HepG2 (cell line): Measurements from ENCODE around the gene MIB2. TPM values are rescaled to one million over a fixed set of nuclear protein-coding genes. Genes with fewer than 3 reads are reported as not detected.

ENCODE experiments used
- CBX2 ChIP-seq, 2 experiments: fragments of 200-600 bp in 1 of 2; sonication (generic); formaldehyde crosslinking in 1 of 2; IDR thresholded peaks; 2 replicates each; pipeline versions ENCODE4 v1.7.0 to v1.8.1; 2018 to 2022; ENCODE audit warnings: low read depth in 2 of 2, low read length in 1 of 2, mild to moderate bottlenecking in 1 of 2, missing genetic modification reagents in 1 of 2
- CHCHD3 ChIP-seq: sonication (generic); formaldehyde crosslinking; IDR thresholded peaks from 2 replicates; pipeline ENCODE4 v1.8.0; 2022; ENCODE audit warnings: mild to moderate bottlenecking, missing genetic modification reagents, moderate library complexity
- ELF3 ChIP-seq: IDR thresholded peaks from 2 replicates; pipeline ENCODE4 v1.6.1; 2016; ENCODE audit warnings: missing genetic modification reagents, missing compliant biosample characterization
- GATAD2A ChIP-seq: IDR thresholded peaks from 2 replicates; pipeline ENCODE4 v1.6.1; 2016
- HES4 ChIP-seq: sonication (generic); formaldehyde crosslinking; IDR thresholded peaks from 2 replicates; pipeline ENCODE4 v1.9.0; 2021; ENCODE audit warnings: mild to moderate bottlenecking, missing genetic modification reagents, borderline replicate concordance
- HOXD1 ChIP-seq: sonication (generic); formaldehyde crosslinking; IDR thresholded peaks from 2 replicates; pipeline ENCODE4 v1.5.0; 2020; ENCODE audit warnings: missing genetic modification reagents
- IRF2 ChIP-seq: IDR thresholded peaks from 2 replicates; pipeline ENCODE4 v1.6.1; 2018; ENCODE audit warnings: missing genetic modification reagents, missing compliant biosample characterization
- MEIS2 ChIP-seq: sonication (generic); formaldehyde crosslinking; IDR thresholded peaks from 2 replicates; pipeline ENCODE4 v1.9.0; 2021; ENCODE audit warnings: mild to moderate bottlenecking, missing genetic modification reagents
- MIXL1 ChIP-seq: IDR thresholded peaks from 2 replicates; pipeline ENCODE4 v1.6.1; 2016
- MXI1 ChIP-seq: IDR thresholded peaks from 3 replicates; pipeline ENCODE4 v1.6.1; 2012; ENCODE audit warnings: low read depth, low read length, inconsistent platforms, borderline replicate concordance
- RAD51 ChIP-seq: fragments of 450-650 bp; IDR thresholded peaks from 2 replicates; pipeline ENCODE4 v1.6.1; 2016; ENCODE audit warnings: borderline replicate concordance
- SAFB2 ChIP-seq: sonication (generic); formaldehyde crosslinking; IDR thresholded peaks from 2 replicates; pipeline ENCODE4 v1.5.1; 2020; ENCODE audit warnings: missing genetic modification reagents, low read depth, mild to moderate bottlenecking, borderline replicate concordance
- TRIM24 ChIP-seq: sonication (generic); formaldehyde crosslinking; IDR thresholded peaks from 2 replicates; pipeline ENCODE4 v1.8.0; 2022; ENCODE audit warnings: mild to moderate bottlenecking, missing genetic modification reagents
- ZBTB1 ChIP-seq: sonication (generic); formaldehyde crosslinking; IDR thresholded peaks from 2 replicates; pipeline ENCODE4 v1.4.0; 2020; ENCODE audit warnings: missing genetic modification reagents, borderline replicate concordance
- ZNF121 ChIP-seq: sonication (generic); formaldehyde crosslinking; IDR thresholded peaks from 2 replicates; pipeline ENCODE4 v1.5.0; 2020; ENCODE audit warnings: mild to moderate bottlenecking, missing genetic modification reagents
- ZNF124 ChIP-seq: sonication (generic); formaldehyde crosslinking; IDR thresholded peaks from 2 replicates; pipeline ENCODE4 v1.4.0; 2020; ENCODE audit warnings: missing genetic modification reagents
- ZNF207 ChIP-seq: fragments of 450-650 bp; IDR thresholded peaks from 2 replicates; pipeline ENCODE4 v1.6.1; 2016; ENCODE audit warnings: antibody characterized with exemption, borderline replicate concordance
- ZNF33A ChIP-seq: sonication (generic); formaldehyde crosslinking; IDR thresholded peaks from 2 replicates; pipeline ENCODE4 v1.5.1; 2020; ENCODE audit warnings: missing genetic modification reagents, mild to moderate bottlenecking, moderate library complexity, borderline replicate concordance
- ZNF33B ChIP-seq: sonication (generic); formaldehyde crosslinking; IDR thresholded peaks from 2 replicates; pipeline ENCODE4 v1.5.1; 2020; ENCODE audit warnings: mild to moderate bottlenecking, missing genetic modification reagents
- ZNF558 ChIP-seq: sonication (generic); formaldehyde crosslinking; IDR thresholded peaks from 2 replicates; pipeline ENCODE4 v1.9.0; 2022; ENCODE audit warnings: mild to moderate bottlenecking, missing genetic modification reagents, borderline replicate concordance
- ZNF652 ChIP-seq: IDR thresholded peaks from 2 replicates; pipeline ENCODE4 v1.6.1; 2016; ENCODE audit warnings: low read depth, borderline replicate concordance
- ZNF782 ChIP-seq: sonication (generic); formaldehyde crosslinking; IDR thresholded peaks from 2 replicates; pipeline ENCODE4 v1.4.0; 2020; ENCODE audit warnings: missing genetic modification reagents, mild to moderate bottlenecking, borderline replicate concordance
- ZNF83 ChIP-seq: sonication (generic); formaldehyde crosslinking; IDR thresholded peaks from 2 replicates; pipeline ENCODE4 v1.4.0; 2020; ENCODE audit warnings: missing genetic modification reagents, mild to moderate bottlenecking, borderline replicate concordance
- ZSCAN22 ChIP-seq: sonication (generic); formaldehyde crosslinking; IDR thresholded peaks from 2 replicates; pipeline ENCODE4 v1.4.0; 2020; ENCODE audit warnings: mild to moderate bottlenecking, missing genetic modification reagents
- polyA plus RNA-seq, 8 experiments: library from polyadenylated mRNA; depleted of rRNA in 3 of 8; stranded (reverse) in 7 of 8; unstranded in 1 of 8; fragments of >200 nt; fragmentation: Illumina TruSeq in 4 of 8; extraction: Trizol in 4 of 8; gene quantifications; 2 replicates each; pipeline versions ENCODE4 v1.2.1 to v1.2.3, GENCODE V29; 2011 to 2016; ENCODE audit warnings: low read depth in 4 of 8, missing spikeins in 1 of 8, mixed read lengths in 1 of 8; ENCODE audit not compliant: insufficient read depth in 1 of 8
- total RNA-seq, 5 experiments: library from RNA; depleted of rRNA; stranded (reverse); fragments of >200 nt; fragmentation: Illumina TruSeq; extraction: Trizol; gene quantifications; 2 replicates each; pipeline ENCODE4 v1.2.3, GENCODE V29; 2016; ENCODE audit warnings: low read depth in 1 of 5
- TF ChIP-seq, protein P1 (sequence below): sonication (generic); formaldehyde crosslinking; IDR thresholded peaks from 2 replicates; pipeline ENCODE4 v1.8.1; 2023; ENCODE audit warnings: mild to moderate bottlenecking, missing genetic modification reagents
- TF ChIP-seq, protein P2 (sequence below): sonication (generic); formaldehyde crosslinking; IDR thresholded peaks from 2 replicates; pipeline ENCODE4 v1.4.0; 2020; ENCODE audit warnings: missing genetic modification reagents, borderline replicate concordance
- TF ChIP-seq, protein P3 (sequence below): sonication (generic); formaldehyde crosslinking; IDR thresholded peaks from 2 replicates; pipeline ENCODE4 v1.9.0; 2021; ENCODE audit warnings: missing genetic modification reagents, mild to moderate bottlenecking, borderline replicate concordance
- TF ChIP-seq, protein P4 (sequence below): sonication (generic); formaldehyde crosslinking; IDR thresholded peaks from 2 replicates; pipeline ENCODE4 v1.5.0; 2020; ENCODE audit warnings: missing genetic modification reagents

MIB2 gene
- total and polyA plus RNA-seq, 2 of the 13 experiments (the other 11 are each of a cell fraction or from before 2014, with no cell fraction given), result 19.9 to 30.4 TPM

DNA sequence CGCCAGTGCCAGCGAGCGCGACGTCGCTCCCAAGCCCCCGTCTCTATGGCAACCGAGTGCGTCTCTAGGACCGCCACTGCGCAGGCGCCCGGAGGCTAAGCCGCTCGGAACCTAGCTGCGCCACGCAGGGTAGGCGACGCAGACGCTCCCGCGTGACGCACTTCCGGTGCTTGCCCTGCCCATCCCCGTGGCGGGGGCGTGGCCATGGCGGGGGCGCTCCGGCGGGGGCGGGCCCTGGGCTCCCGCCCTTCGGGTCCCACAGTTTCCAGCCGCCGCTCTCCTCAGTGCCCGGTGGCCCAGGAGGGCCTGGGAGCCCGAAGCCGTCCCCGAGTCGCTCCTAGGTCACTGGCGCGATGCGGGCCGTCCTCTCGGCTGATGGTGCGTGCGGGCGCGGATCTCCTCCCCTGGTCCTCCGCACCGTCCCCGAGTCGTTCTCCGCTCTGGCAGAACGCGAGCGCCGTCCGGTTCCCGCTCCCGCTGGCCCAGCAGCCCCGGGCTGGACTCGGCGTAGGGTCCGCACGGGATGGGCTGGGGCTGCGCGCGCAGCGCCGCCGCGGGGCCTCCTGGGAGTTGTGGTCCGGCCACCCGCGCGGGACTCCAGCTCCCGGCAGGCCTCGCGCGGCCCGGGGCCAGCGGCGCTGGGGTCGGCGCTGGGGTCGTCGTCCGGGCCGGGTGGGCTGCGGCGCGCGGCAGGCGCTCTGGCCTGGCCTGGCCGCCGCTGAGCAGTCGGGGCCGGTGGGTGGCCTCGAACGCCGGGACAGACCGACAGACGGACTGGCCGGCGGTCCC, at the start of gene MIB2 (continued):
- TF ChIP-seq, protein P1, sequence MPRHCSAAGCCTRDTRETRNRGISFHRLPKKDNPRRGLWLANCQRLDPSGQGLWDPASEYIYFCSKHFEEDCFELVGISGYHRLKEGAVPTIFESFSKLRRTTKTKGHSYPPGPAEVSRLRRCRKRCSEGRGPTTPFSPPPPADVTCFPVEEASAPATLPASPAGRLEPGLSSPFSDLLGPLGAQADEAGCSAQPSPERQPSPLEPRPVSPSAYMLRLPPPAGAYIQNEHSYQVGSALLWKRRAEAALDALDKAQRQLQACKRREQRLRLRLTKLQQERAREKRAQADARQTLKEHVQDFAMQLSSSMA (CRISPR knock-in tag), result no peak
- TF ChIP-seq ELF3 (peak; percentile 46; the same call in 1 of the 2 replicates), ZNF124 (CRISPR knock-in tag) (no peak), RAD51 (no peak), TRIM24 (CRISPR knock-in tag) (no peak), ZNF652 (CRISPR knock-in tag) (no peak), CBX2 (IDR thresholded peaks at IDR 0.05; ENCODE audit: low read depth, low read length) (no peak), CBX2 (CRISPR knock-in tag; IDR thresholded peaks at IDR 0.05; ENCODE audit: low read depth) (no peak), ZSCAN22 (CRISPR knock-in tag) (no peak), MXI1 (peak; percentile 94), ZNF83 (CRISPR knock-in tag) (peak; percentile 71; the same call in 1 of the 2 replicates), ZBTB1 (CRISPR knock-in tag) (no peak), IRF2 (no peak), SAFB2 (CRISPR knock-in tag) (peak; percentile 81; the same call in 1 of the 2 replicates), GATAD2A (CRISPR knock-in tag) (no peak), ZNF33A (CRISPR knock-in tag) (no peak), MEIS2 (CRISPR knock-in tag) (0 out of 2 replicates have a peak, but pooled peaks have one; percentile 38), ZNF121 (CRISPR knock-in tag) (no peak), ZNF207 (no peak), ZNF33B (0 out of 2 replicates have a peak, but pooled peaks have one; percentile 48), ZNF558 (peak; percentile 90; the same call in 1 of the 2 replicates), MIXL1 (no peak), HES4 (CRISPR knock-in tag) (no peak), HOXD1 (CRISPR knock-in tag) (peak; percentile 76), ZNF782 (CRISPR knock-in tag) (peak; percentile 83), CHCHD3 (CRISPR knock-in tag) (no peak)
- TF ChIP-seq, protein P2, sequence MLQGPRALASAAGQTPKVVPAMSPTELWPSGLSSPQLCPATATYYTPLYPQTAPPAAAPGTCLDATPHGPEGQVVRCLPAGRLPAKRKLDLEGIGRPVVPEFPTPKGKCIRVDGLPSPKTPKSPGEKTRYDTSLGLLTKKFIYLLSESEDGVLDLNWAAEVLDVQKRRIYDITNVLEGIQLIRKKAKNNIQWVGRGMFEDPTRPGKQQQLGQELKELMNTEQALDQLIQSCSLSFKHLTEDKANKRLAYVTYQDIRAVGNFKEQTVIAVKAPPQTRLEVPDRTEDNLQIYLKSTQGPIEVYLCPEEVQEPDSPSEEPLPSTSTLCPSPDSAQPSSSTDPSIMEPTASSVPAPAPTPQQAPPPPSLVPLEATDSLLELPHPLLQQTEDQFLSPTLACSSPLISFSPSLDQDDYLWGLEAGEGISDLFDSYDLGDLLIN, result no peak
- TF ChIP-seq, protein P3, sequence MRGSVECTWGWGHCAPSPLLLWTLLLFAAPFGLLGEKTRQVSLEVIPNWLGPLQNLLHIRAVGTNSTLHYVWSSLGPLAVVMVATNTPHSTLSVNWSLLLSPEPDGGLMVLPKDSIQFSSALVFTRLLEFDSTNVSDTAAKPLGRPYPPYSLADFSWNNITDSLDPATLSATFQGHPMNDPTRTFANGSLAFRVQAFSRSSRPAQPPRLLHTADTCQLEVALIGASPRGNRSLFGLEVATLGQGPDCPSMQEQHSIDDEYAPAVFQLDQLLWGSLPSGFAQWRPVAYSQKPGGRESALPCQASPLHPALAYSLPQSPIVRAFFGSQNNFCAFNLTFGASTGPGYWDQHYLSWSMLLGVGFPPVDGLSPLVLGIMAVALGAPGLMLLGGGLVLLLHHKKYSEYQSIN (CRISPR knock-in tag), result no peak
- TF ChIP-seq, protein P4, sequence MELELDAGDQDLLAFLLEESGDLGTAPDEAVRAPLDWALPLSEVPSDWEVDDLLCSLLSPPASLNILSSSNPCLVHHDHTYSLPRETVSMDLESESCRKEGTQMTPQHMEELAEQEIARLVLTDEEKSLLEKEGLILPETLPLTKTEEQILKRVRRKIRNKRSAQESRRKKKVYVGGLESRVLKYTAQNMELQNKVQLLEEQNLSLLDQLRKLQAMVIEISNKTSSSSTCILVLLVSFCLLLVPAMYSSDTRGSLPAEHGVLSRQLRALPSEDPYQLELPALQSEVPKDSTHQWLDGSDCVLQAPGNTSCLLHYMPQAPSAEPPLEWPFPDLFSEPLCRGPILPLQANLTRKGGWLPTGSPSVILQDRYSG (CRISPR knock-in tag), result peak; percentile 43; the same call in 1 of the 2 replicates
